ENCODE data around the gene PLA2G4C. TPM values are rescaled to one million over a fixed set of nuclear protein-coding genes. Genes with fewer than 3 reads are reported as not detected.

PLA2G4C gene
- under 1 TPM in 1 of 3 donors, not detected in 2; 0.37 TPM for polyA plus RNA-seq

- peaks cover 9 to 18% of the 10 kb centered on the region in 2 donors for H3K4me1 Mint-ChIP-seq
- H3K9me3 Mint-ChIP-seq, result no peaks in the 10 kb centered on the region
- peak within 1 kb of the TSS in 3 of 6 donors; percentile 39 to 83 (median 75) for H3K27ac Mint-ChIP-seq
- H3K4me3 Mint-ChIP-seq, result peak within 1 kb of the TSS; percentile 70 to 86 (median 81)
- H3K36me3 Mint-ChIP-seq, result peaks cover 0 to 4% (median 0%) of the 10 kb centered on the region in 3 donors
- peak; percentile 62 to 81 (median 79) for DNase-seq
- H3K27me3 Mint-ChIP-seq (ENCODE audit: low read depth in 3 of 3), result peaks cover 0 to 9% (median 2%) of the 10 kb centered on the region in 3 donors
These were observed at the start of gene PLA2G4C for GRCh38 chr19:48110350-48110966. Gene PLA2G4C, minus strand, starts transcription at chr19:48110817. Its CDS starts 4,288 bp downstream, at chr19:48106529.

- Mint-ChIP-seq H3K9me3 (no peaks in the 10 kb centered on the region), H3K4me1 (peaks cover 0 to 5% of the 10 kb centered on the region in 2 donors), H3K36me3 (peaks cover 7 to 20% (median 14%) of the 10 kb centered on the region in 3 donors), H3K27me3 (ENCODE audit: low read depth in 3 of 3) (peaks cover 0 to 1% (median 0%) of the 10 kb centered on the region in 3 donors), H3K27ac (no peak overlapping the region), H3K4me3 (no peak overlapping the region)
- DNase-seq, result no peak
These were observed 47.7 kb upstream of the PLA2G4C start for GRCh38 chr19:48158210-48158790.

DNA sequence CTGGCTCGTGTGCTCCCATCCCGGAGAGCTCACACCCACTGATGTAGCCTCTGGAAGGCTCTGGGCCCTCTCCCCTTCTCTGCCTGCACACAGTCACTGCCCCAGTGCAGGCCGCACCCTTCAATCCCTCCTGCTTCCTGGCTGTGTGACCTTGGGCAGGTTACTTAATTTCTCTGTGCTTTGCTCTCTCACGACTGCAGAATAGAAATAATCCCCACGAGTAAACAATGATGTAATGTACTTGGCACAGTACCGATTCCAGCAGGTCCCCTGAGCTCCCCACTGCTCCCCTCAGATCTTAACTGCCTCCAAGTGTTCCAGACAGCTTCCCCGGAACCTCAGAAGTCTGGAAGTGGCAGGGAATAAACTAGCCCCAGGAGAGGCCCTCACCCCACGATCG lies 43.4 kb upstream of the PLA2G4C start:
- Mint-ChIP-seq H3K4me3 (no peak overlapping the region), H3K27me3 (ENCODE audit: low read depth in 3 of 3) (peaks cover 0 to 1% (median 0%) of the 10 kb centered on the region in 3 donors), H3K27ac (peak overlapping the region in 1 of 6 donors; percentile 41), H3K36me3 (peaks cover 8 to 17% (median 10%) of the 10 kb centered on the region in 3 donors), H3K4me1 (peaks cover 0 to 5% of the 10 kb centered on the region in 2 donors), H3K9me3 (no peaks in the 10 kb centered on the region)
- no peak for DNase-seq

GRCh38 chr19:48152551-48152950 lies 41.9 kb upstream of the PLA2G4C start:
- no peak overlapping the region for H3K27ac Mint-ChIP-seq
- H3K36me3 Mint-ChIP-seq, result peaks cover 5 to 11% (median 10%) of the 10 kb centered on the region in 3 donors
- no peak overlapping the region for H3K4me3 Mint-ChIP-seq
- H3K9me3 Mint-ChIP-seq, result no peaks in the 10 kb centered on the region
- H3K4me1 Mint-ChIP-seq, result no peaks in the 10 kb centered on the region
- peak; percentile 40 to 50 (median 47) for DNase-seq
- H3K27me3 Mint-ChIP-seq (ENCODE audit: low read depth in 3 of 3), result peaks cover 0 to 1% (median 0%) of the 10 kb centered on the region in 3 donors

- no peak for DNase-seq
- Mint-ChIP-seq H3K4me3 (no peak overlapping the region), H3K4me1 (no peaks in the 10 kb centered on the region), H3K36me3 (peaks cover 4 to 22% (median 5%) of the 10 kb centered on the region in 3 donors), H3K27ac (no peak overlapping the region), H3K27me3 (ENCODE audit: low read depth in 3 of 3) (no peaks in the 10 kb centered on the region), H3K9me3 (no peaks in the 10 kb centered on the region)
These were observed 38.8 kb upstream of the PLA2G4C start for GRCh38 chr19:48149430-48149829.

GRCh38 chr19:48148576-48148975 lies 38.0 kb upstream of the PLA2G4C start:
- no peak overlapping the region for H3K4me3 Mint-ChIP-seq
- DNase-seq, result no peak
- no peaks in the 10 kb centered on the region for H3K9me3 Mint-ChIP-seq
- H3K4me1 Mint-ChIP-seq, result no peaks in the 10 kb centered on the region
- no peaks in the 10 kb centered on the region for H3K27me3 Mint-ChIP-seq (ENCODE audit: low read depth in 3 of 3)
- H3K36me3 Mint-ChIP-seq, result peaks cover 9 to 30% (median 11%) of the 10 kb centered on the region in 3 donors
- H3K27ac Mint-ChIP-seq, result peak overlapping the region in 1 of 6 donors; percentile 83

DNA sequence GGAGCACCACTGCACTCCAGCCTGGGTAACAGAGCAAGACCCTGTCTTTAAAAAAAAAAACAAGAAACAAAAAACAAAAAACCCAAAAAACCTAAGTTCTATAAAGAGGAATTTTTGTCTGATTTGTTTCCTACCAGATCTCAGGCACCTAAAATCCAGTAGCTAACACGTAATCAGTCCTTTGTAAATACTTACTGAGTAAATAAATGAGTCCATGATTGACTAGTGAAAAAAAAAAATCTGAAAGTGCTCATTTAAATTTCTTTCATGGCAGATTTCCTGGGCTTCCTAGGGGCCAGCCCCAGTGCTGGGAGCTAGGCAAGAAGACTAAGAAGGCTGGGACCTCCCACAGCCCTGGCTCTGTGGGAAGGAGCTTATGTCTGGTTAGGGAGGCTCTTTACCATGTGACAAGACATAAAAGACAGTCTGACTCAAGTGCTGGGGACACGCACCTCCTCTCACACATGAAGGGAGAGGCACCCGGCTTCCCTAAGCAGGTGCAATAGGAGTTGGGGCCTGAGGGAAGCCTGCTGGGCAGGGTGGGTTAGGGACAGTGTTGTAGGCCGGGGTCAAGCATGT lies 37.1 kb upstream of the PLA2G4C start:
- Mint-ChIP-seq H3K27me3 (ENCODE audit: low read depth in 3 of 3) (no peaks in the 10 kb centered on the region), H3K36me3 (peaks cover 10 to 38% (median 13%) of the 10 kb centered on the region in 3 donors), H3K27ac (no peak overlapping the region), H3K9me3 (no peaks in the 10 kb centered on the region), H3K4me3 (no peak overlapping the region), H3K4me1 (no peaks in the 10 kb centered on the region)
- no peak for DNase-seq

GRCh38 chr19:48139053-48139452 lies 28.4 kb upstream of the PLA2G4C start:
- Mint-ChIP-seq H3K27me3 (ENCODE audit: low read depth in 3 of 3) (peaks cover 0 to 5% (median 2%) of the 10 kb centered on the region in 3 donors), H3K9me3 (no peaks in the 10 kb centered on the region), H3K4me1 (no peaks in the 10 kb centered on the region), H3K27ac (peak overlapping the region in 1 of 6 donors; percentile 25), H3K4me3 (no peak overlapping the region), H3K36me3 (peaks cover 13 to 24% (median 17%) of the 10 kb centered on the region in 3 donors)
- DNase-seq, result no peak

- H3K36me3 Mint-ChIP-seq, result peaks cover 8 to 11% (median 10%) of the 10 kb centered on the region in 3 donors
- DNase-seq, result no peak
These were observed 26.8 kb upstream of the PLA2G4C start for GRCh38 chr19:48137411-48137810.

DNA sequence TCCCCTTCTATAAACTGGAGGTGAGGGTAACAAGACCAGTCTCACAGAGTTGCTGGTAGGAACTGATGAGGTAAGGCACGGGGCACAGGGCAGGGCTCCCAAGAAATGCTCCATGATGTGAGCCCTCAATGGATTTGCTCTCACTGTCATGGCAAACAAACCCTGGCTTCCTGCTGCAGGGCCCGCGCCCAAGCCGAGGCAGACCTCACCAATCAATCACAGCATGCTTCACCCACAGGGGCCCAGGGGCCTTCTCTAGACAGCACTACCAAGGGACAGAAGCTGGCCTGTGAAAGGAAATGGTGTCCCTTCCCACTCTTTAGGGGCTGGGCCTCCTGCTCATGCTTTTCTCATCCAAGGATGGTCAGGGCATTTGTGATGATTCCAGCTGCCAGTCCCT lies 25.9 kb upstream of the PLA2G4C start:
- peaks cover 0 to 5% (median 2%) of the 10 kb centered on the region in 3 donors for H3K27me3 Mint-ChIP-seq (ENCODE audit: low read depth in 3 of 3)
- no peaks in the 10 kb centered on the region for H3K4me1 Mint-ChIP-seq
- H3K9me3 Mint-ChIP-seq, result no peaks in the 10 kb centered on the region
- H3K4me3 Mint-ChIP-seq, result no peak overlapping the region
- no peak for DNase-seq
- H3K36me3 Mint-ChIP-seq, result peaks cover 8 to 15% (median 13%) of the 10 kb centered on the region in 3 donors
- H3K27ac Mint-ChIP-seq, result peak overlapping the region in 1 of 6 donors; percentile 27

More at GRCh38 chr19:48137411-48137810, 26.8 kb upstream of the PLA2G4C start:
- no peak overlapping the region for H3K4me3 Mint-ChIP-seq
- H3K27ac Mint-ChIP-seq, result no peak overlapping the region
- peaks cover 0 to 5% (median 2%) of the 10 kb centered on the region in 3 donors for H3K27me3 Mint-ChIP-seq (ENCODE audit: low read depth in 3 of 3)
- no peaks in the 10 kb centered on the region for H3K4me1 Mint-ChIP-seq
- no peaks in the 10 kb centered on the region for H3K9me3 Mint-ChIP-seq

DNA sequence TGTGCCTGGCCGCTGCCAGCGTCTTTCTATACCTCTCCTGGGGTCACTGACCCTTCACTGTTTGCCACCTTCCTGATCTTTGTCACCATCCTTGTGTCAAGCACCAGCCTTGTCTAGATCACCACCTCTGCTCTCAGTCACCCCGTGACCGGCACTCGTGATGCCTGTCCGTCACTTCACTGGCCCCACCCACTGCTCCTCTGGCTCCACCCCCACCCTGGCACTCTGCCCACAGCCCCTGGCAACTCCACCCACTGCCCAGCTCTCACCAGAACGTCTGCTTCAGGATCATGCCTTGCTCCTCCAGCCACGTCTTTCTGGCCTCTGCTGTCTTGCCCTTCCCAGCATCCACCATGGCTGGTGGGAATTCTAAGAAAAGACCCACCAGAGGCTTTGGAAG lies 24.8 kb upstream of the PLA2G4C start:
- Mint-ChIP-seq H3K36me3 (peaks cover 11 to 20% (median 13%) of the 10 kb centered on the region in 3 donors), H3K27me3 (ENCODE audit: low read depth in 3 of 3) (peaks cover 0 to 5% (median 2%) of the 10 kb centered on the region in 3 donors), H3K4me3 (no peak overlapping the region), H3K4me1 (no peaks in the 10 kb centered on the region), H3K9me3 (no peaks in the 10 kb centered on the region), H3K27ac (peak overlapping the region in 2 of 6 donors; percentile 8 to 31)
- no peak for DNase-seq

DNA sequence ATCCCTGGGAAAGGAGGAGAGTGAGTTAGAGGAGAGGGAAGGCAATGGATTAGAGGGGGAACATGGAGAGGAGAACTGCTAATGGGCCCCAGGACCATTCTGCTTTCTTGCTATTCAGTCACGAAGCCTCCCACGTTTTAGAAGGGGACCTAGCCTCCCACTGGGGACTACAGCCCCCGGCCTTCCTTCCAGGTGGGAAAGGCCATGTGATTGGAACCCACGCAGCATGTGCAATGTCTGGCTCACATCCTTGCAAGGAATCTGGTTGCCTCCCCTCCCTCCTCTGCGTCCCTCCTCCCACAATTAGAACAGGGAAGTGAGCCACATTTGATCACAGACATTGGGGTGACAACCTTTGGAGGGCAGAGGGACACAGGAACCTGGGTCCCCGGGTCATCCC lies 22.5 kb upstream of the PLA2G4C start:
- H3K9me3 Mint-ChIP-seq, result no peaks in the 10 kb centered on the region
- H3K27ac Mint-ChIP-seq, result no peak overlapping the region
- peaks cover 0 to 3% (median 3%) of the 10 kb centered on the region in 3 donors for H3K27me3 Mint-ChIP-seq (ENCODE audit: low read depth in 3 of 3)
- H3K4me1 Mint-ChIP-seq, result no peaks in the 10 kb centered on the region
- no peak for DNase-seq
- H3K4me3 Mint-ChIP-seq, result no peak overlapping the region
- peaks cover 8 to 18% (median 9%) of the 10 kb centered on the region in 3 donors for H3K36me3 Mint-ChIP-seq

DNA sequence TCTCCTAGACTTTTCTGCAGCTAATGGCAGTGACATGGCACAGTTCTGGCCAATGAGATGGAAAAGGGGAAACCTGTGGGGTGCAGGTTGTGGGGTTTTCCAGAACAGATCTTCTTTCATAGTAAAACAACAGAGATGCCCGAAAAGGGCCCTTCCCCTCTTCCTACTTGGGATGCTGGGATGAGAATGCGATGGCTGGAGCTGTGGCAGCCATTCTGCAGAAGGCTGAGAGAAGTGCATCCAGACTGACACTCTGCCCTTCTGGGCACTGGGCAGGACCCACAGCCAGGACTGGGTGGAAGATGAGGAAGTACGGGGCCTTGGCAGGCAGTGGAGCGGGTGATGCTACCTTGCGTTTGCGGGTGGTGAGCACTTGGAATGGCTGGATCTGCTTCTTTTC lies 16.9 kb upstream of the PLA2G4C start:
- peaks cover 0 to 3% (median 0%) of the 10 kb centered on the region in 3 donors for H3K27me3 Mint-ChIP-seq (ENCODE audit: low read depth in 3 of 3)
- peaks cover 0 to under 1% of the 10 kb centered on the region in 2 donors for H3K4me1 Mint-ChIP-seq
- H3K36me3 Mint-ChIP-seq, result peaks cover 28 to 45% (median 34%) of the 10 kb centered on the region in 3 donors
- no peak overlapping the region for H3K27ac Mint-ChIP-seq
- no peak for DNase-seq
- H3K4me3 Mint-ChIP-seq, result no peak overlapping the region
- no peaks in the 10 kb centered on the region for H3K9me3 Mint-ChIP-seq
